ENCODE measurements around the gene DNAJB2.
"Not testable (repeated sequence)": the region's sequence is repeated elsewhere in the genome, so short reads cannot be mapped to it uniquely, and the experiment has no call there.

Gene DNAJB2

DNA sequence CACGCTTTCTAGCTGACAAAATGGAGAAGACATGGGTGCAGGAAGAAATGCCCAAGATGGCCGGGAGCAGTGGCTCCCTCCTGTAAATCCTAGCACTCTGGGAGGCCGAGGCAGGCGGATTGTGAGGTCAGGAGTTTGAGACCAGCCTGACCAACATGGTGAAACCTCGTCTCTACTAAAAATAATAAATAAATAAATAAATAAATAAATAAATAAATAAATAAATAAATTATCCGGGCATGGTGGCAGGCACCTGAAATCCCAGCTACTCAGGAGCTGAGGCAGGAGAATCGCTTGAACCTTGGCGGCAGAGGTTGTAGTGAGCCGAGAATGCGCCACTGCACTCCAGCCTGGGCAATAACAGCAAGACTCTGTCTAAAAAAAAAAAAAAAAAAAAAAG is 20.2 kb upstream of the DNAJB2 start:
- not testable (repeated sequence) for DNase-seq (ENCODE audit: low read depth in 2 of 2)

DNA sequence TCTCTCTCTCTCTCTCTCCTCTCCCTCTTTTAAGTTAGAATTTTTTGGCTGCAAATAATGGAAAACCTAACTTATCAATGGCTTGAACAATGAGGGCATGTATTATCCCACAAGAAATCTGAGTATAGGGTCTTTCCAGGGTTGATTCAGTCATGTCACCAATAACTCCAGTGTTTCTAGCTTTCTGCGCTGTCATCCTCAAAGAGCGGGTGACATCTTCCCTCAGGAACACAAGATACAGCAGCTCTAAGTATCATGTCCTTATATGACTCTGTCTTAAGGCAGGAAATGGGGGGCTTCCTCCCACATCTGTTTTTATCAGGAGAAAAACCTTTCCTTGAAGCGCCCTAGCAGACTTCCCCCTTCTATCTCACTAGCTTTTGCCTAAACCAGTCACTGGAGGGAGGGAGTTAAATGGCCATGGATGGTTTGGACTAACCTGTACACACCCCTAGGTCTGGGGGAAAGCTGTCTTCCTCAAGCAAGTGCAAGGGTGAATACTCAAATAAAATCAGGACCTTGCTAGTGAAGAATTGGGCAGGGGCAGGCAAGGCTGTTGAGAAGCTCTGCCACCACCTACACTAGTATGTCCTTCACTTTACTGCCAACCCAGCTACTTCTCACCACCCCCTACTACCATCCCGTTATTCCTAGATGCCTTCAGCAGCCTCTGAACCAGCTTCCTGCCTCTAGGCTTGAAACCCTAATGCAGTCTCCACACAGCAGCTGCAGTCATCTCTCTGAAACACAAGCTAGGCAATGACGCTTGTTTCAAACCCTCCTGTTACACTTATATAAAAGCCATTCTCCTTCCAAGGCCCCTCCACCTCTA is 17.9 kb upstream of the DNAJB2 start:
- DNase-seq (ENCODE audit: low read depth in 2 of 2), result no peak

GRCh38 chr2:219266232-219266631 is 12.9 kb upstream of the DNAJB2 start:
- no peak for DNase-seq (ENCODE audit: low read depth in 2 of 2)

DNA sequence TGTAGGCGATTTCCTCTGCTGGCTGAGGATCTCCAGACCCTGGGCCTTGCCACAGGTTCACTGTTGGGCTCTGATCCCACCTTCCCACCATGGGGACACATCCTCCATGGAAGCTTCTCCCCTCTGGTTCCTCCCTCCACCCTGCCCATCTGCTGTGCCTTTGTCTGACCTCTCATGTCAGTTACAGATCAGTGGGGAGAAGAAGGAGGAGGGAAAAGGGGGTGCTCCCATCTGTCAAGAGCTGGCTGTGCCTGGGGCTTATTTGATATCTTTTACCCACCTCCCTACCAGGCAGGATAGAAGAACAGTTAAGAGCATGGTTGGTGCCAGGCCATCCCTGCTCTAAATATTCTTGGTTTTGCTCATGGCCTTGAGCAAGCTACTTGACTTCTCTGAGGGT is 12.3 kb upstream of the DNAJB2 start:
- DNase-seq (ENCODE audit: low read depth in 2 of 2), result no peak

DNA sequence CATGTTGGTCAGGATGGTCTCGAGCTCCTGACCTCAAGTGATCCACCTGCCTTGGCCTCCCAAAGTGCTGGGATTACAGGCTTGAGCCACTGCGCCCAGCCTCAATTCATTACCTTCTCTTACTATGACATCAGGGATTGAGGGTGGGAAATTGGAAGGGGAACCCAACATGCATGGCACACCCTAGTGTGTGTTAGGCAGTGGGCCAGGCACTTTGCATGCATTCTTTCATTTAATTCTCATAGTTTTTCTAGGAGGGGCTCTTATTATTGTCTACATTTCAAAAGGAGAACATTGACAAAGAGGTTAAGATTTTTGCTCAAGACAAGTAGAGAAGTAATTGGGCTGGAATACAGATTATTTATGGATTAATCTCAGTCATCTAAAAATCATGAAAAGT is 10.9 kb upstream of the DNAJB2 start:
- DNase-seq (ENCODE audit: low read depth in 2 of 2), result no peak

GRCh38 chr2:219269362-219270054 is 9.7 kb upstream of the DNAJB2 start:
- DNase-seq (ENCODE audit: low read depth in 2 of 2), result no peak

GRCh38 chr2:219270055-219270372 is 9.2 kb upstream of the DNAJB2 start:
- DNase-seq (ENCODE audit: low read depth in 2 of 2), result no peak

DNA sequence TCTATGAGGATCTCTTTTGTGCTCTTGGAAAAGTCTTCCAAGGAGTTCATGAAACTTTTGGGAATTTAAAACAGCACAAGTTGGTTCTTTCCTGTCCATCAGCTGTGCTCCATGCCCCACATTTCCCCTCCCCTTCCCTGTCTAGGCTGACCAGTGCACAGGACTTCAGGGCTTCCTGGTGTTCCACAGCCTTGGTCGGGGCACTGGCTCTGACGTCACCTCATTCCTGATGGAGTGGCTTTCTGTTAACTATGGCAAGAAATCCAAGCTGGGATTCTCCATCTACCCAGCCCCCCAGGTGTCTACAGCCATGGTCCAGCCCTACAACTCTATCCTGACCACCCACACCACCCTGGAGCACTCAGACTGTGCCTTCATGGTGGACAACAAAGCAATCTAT is 8.1 kb upstream of the DNAJB2 start:
- no peak for DNase-seq (ENCODE audit: low read depth in 2 of 2)

DNA sequence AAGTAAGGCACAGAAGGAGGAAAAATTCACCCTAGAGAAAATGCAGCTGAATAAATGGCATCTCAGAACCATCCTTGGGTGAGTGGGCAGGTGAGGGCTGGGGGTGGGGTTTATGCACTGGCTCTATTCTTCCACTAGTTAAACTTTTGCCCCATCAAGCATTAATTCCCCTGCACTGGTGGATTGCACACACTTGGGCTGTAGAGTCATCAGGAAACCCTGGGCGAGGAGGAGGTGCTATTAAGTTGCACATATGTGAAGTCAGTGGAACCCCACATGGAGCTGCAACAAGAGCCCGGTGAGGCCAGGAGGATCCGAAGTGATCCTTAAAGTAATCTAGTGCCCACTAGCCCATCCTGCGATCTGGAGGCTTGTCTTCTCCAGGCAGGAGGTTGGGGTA is 6.8 kb upstream of the DNAJB2 start:
- no peak for DNase-seq (ENCODE audit: low read depth in 2 of 2)

- DNase-seq (ENCODE audit: low read depth in 2 of 2), result no peak
Measured at GRCh38 chr2:219272995-219273394, 6.2 kb upstream of the DNAJB2 start.

DNA sequence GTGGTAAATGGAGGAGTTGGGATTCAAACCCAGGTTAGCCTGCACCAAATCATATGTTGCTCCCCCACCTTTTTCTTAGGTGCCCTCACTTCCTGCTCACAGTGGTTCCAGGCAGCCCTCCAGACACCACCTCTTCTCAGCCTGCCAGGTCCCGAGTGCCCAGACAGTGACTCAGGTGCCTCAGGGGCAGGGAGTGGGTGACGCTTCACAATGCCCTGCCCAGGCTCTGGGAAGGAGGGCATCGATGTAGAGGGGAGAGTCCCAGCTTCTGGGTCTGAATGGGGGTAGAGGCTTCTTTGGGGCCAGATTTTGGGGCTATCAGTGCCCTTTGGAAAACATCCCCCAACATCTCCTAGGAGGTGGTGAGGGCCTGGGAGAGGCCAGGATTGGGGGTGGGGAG is 5.2 kb upstream of the DNAJB2 start:
- DNase-seq (ENCODE audit: low read depth in 2 of 2), result no peak

GRCh38 chr2:219274361-219274921 is 4.7 kb upstream of the DNAJB2 start:
- no peak for DNase-seq (ENCODE audit: low read depth in 2 of 2)

- peak; percentile 29 to 45 for DNase-seq (ENCODE audit: low read depth in 2 of 2)
Measured at GRCh38 chr2:219277703-219278654, 1.2 kb upstream of the DNAJB2 start.

DNA sequence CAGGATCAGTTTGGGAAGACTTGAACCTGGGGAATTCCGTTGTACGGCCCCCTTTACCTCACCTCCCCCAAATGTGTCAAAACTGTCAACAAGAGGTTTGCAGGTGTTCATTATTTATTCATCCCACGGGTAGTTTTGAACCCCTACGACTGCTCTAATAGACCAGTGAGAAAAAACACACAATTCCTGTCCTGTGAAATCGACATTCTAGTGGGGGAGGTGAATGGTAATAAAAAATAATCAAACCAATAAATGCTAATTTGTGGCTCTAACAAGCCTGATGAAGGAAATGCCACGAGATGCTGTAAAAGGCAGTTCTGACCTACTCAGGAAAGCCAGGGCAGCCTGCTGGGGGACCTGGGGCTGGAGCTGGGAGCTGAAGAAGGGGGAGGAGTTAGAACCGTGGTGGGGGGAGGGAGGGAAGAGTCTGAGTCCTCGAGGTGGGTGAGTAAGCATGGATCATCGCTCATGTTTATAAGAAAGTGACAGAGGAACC is 463 bp upstream of the DNAJB2 start:
- DNase-seq (ENCODE audit: low read depth in 2 of 2), result no peak

DNA sequence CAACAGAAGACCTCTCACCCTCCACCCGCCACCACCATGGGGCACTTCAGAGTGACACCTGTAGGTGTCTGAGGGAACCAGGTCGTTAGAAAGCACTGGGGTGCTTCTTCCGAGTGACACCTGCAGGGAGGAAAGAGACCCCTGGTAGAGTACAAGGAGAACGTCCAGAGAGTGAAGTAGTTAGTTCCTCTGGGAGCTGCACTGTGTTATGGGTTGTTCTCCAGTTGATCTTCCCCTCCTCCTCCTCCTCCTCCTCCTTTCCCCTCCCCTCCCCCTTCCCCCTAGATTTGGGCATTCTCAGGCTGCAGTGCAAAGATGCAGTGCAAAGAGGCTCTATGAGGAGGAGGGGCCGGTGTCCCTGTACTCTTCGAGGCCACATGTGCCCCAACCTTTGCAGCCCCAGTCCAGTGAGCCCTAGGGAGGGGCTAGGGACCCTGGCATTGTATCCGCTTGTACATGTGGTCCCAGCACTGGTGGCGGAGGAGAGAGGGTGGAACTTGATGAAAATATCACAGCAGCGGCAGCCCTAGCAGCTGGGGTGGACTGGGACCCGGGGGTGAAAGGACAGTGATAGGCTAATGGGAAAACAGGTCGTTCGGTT is 850 bp downstream of the DNAJB2 start:
- DNase-seq (ENCODE audit: low read depth in 2 of 2), result no peak

DNA sequence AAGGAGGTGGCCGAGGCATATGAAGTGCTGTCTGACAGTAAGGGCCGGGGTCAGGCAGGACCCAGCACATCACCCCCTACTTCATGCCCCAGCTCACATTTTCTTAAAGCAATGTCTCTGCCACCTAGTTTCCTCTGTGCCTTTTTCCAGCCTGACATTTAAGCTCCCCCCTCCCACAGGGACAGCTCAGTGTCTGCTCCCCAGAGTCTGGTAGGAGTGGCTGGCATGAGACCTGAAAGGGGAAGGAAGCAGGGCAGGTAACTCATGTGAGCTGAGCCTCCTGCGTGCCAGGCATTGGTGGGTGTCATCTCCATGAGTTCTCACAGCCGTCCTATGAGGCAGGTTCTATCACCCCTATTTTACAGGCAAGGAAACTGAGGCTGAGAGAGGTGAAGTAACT is 1.5 kb downstream of the DNAJB2 start:
- no peak for DNase-seq (ENCODE audit: low read depth in 2 of 2)

DNA sequence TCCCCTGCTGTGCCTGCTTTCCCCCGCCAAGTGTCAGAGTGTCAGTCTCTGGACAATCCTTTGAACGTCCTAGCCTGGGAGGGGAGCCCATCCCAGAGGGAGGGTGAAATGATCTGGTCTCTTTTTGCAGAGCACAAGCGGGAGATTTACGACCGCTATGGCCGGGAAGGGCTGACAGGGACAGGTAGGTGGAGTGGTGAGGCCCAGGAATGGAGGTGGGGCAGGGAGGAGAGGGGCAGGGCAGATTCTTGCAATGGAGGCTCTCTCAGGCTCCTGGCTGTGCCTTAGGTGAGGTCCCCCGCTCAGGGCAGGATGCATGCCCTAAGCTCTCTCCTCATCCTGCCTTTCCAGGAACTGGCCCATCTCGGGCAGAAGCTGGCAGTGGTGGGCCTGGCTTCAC is 2.4 kb downstream of the DNAJB2 start:
- no peak for DNase-seq (ENCODE audit: low read depth in 2 of 2)

GRCh38 chr2:219282375-219282774 is 3.2 kb downstream of the DNAJB2 start:
- no peak for DNase-seq (ENCODE audit: low read depth in 2 of 2)

GRCh38 chr2:219282943-219283581 is 3.9 kb downstream of the DNAJB2 start:
- DNase-seq (ENCODE audit: low read depth in 2 of 2), result no peak

GRCh38 chr2:219284501-219285372 is 5.6 kb downstream of the DNAJB2 start:
- no peak for DNase-seq (ENCODE audit: low read depth in 2 of 2)
